Neural cell (in vitro differentiated cells): ENCODE data around the gene SHMT2. TPM values are rescaled to one million over a fixed set of nuclear protein-coding genes. Genes with fewer than 3 reads are reported as not detected.

Experiments used
- H2AFZ ChIP-seq: fragments of 200-600, 300-800 bp; sonication (generic), shearing (Covaris generic); 2 replicates; pipeline ENCODE4 v1.6.0; 2014; ENCODE audit warnings: low read depth, mild to moderate bottlenecking, antibody characterized with exemption, low read length, moderate library complexity
- H3F3A ChIP-seq: fragments of 200-600 bp; shearing (Covaris generic); 2 replicates; pipeline ENCODE4 v1.6.1; 2016; ENCODE audit warnings: mild to moderate bottlenecking, moderate library complexity, mixed read lengths, antibody characterized with exemption, low read length; ENCODE audit not compliant: insufficient read depth, poor library complexity, severe bottlenecking
- H3K27ac ChIP-seq: fragments of 200-600, 300-800 bp; sonication (generic), shearing (Covaris generic); 2 replicates; pipeline ENCODE4 v1.5.1; 2014; ENCODE audit warnings: mild to moderate bottlenecking, low read length, moderate library complexity
- H3K27me3 ChIP-seq: fragments of 300-800, 200-600 bp; sonication (generic), shearing (Covaris generic); 2 replicates; pipeline ENCODE4 v1.6.0; 2014; ENCODE audit warnings: mild to moderate bottlenecking, low read depth, low read length, moderate library complexity; ENCODE audit not compliant: insufficient read depth
- H3K36me3 ChIP-seq: fragments of 300-800, 200-600 bp; sonication (generic), shearing (Covaris generic); 2 replicates; pipeline ENCODE4 v1.5.1; 2014; ENCODE audit warnings: mild to moderate bottlenecking, antibody characterized with exemption, low read length, moderate library complexity; ENCODE audit not compliant: insufficient read depth
- H3K4me2 ChIP-seq: fragments of 300-800, 200-600 bp; sonication (generic), shearing (Covaris generic); 2 replicates; pipeline ENCODE4 v1.6.0; 2014; ENCODE audit warnings: mild to moderate bottlenecking, low read length
- H3K4me3 ChIP-seq: fragments of 300-800, 200-600 bp; sonication (generic), shearing (Covaris generic); 2 replicates; pipeline ENCODE4 v1.5.1; 2014; ENCODE audit warnings: mild to moderate bottlenecking, low read length, moderate library complexity
- H3K79me2 ChIP-seq: fragments of 200-600 bp; shearing (Covaris generic); replicated peaks from 2 replicates; pipeline ENCODE4 v1.6.0; 2014; ENCODE audit warnings: mild to moderate bottlenecking, low read length, moderate library complexity; ENCODE audit not compliant: insufficient read depth
- H3K9ac ChIP-seq: fragments of 300-800, 200-600 bp; sonication (generic), shearing (Covaris generic); 2 replicates; pipeline ENCODE4 v1.6.1; 2016; ENCODE audit warnings: mild to moderate bottlenecking, low read length, mixed read lengths
- H3K9me2 ChIP-seq: fragments of 200-600 bp; shearing (Covaris generic); 2 replicates; pipeline ENCODE4 v1.6.1; 2016; ENCODE audit warnings: mild to moderate bottlenecking, low read length, mixed read lengths; ENCODE audit not compliant: insufficient read depth
- H3K9me3 ChIP-seq: fragments of 200-600, 300-800 bp; sonication (generic), shearing (Covaris generic); 2 replicates; pipeline ENCODE4 v1.6.1; 2016; ENCODE audit warnings: mild to moderate bottlenecking, mixed run types, low read length, moderate library complexity, mixed read lengths
- H4K20me1 ChIP-seq: fragments of 200-600 bp; shearing (Covaris generic); 2 replicates; pipeline ENCODE4 v1.6.1; 2016; ENCODE audit warnings: mild to moderate bottlenecking, mixed run types; ENCODE audit not compliant: insufficient read depth
- EP300 ChIP-seq: fragments of 450-650 bp; conservative IDR thresholded peaks from 2 replicates; pipeline ENCODE4 v1.6.1; 2014; ENCODE audit warnings: antibody characterized with exemption, mild to moderate bottlenecking, moderate library complexity; ENCODE audit not compliant: poor library complexity, severe bottlenecking
- MXI1 ChIP-seq: fragments of 450-650 bp; conservative IDR thresholded peaks from 2 replicates; pipeline ENCODE4 v1.6.1; 2014; ENCODE audit warnings: antibody characterized with exemption, mild to moderate bottlenecking; ENCODE audit not compliant: poor library complexity, severe bottlenecking
- POLR2AphosphoS5 ChIP-seq: IDR thresholded peaks from 2 replicates; pipeline ENCODE4 v1.6.1; 2012
- RAD21 ChIP-seq: fragments of 450-650 bp; conservative IDR thresholded peaks from 2 replicates; pipeline ENCODE4 v1.6.1; 2014; ENCODE audit warnings: antibody characterized with exemption, mild to moderate bottlenecking, moderate library complexity
- SMC3 ChIP-seq: fragments of 450-650 bp; conservative IDR thresholded peaks from 2 replicates; pipeline ENCODE4 v1.6.1; 2014; ENCODE audit warnings: antibody characterized with exemption, mild to moderate bottlenecking, moderate library complexity; ENCODE audit not compliant: poor library complexity
- polyA plus RNA-seq: library from polyadenylated mRNA; depleted of rRNA; stranded (reverse); fragments of >200 nt; gene quantifications from 2 replicates; pipeline ENCODE4 v1.2.3, GENCODE V29; 2014
- TF ChIP-seq, protein P1 (sequence below): fragments of 450-650 bp; IDR thresholded peaks from 2 replicates; pipeline ENCODE4 v1.5.1; 2014; ENCODE audit warnings: antibody characterized with exemption, mild to moderate bottlenecking, moderate library complexity; ENCODE audit not compliant: poor library complexity, severe bottlenecking
- TF ChIP-seq, protein P2 (sequence below): IDR thresholded peaks from 2 replicates; pipeline ENCODE4 v1.6.1; 2012; ENCODE audit warnings: borderline replicate concordance

SHMT2 gene
- polyA plus RNA-seq, 1 donor from 2014 or later: 38.2 TPM

DNA sequence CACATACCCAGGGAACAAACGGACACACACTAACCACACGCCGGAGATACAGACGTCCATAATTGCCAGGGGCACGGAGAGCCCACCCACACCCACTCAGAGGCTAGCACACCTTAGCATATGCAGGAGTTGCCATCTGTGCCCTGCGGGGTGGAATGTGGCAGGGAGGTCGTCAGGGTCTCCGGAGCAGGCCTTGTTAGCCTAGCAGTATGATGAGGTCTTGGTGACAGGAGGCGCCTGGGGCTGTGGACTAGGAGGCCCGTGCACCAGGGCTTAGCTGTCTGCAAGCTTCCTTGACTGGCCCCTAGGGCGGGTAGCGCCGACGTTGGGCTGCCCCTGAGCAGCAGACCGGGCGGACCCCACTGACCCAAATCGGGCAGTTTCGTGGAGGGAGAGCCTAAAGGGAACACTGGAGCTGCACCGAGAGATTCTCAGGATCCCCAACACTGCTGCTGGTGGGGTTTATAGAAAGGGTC is 11.5 kb downstream of the SHMT2 start:
- Histone ChIP-seq H4K20me1 (no peaks in the 10 kb centered on the region), H3K9ac (peak overlapping the region; percentile 98), H3K27ac (peak overlapping the region; percentile 92), H3K79me2 (no peaks in the 10 kb centered on the region), H3K4me2 (peak overlapping the region; percentile 79), H2AFZ (peak overlapping the region; percentile 21), H3F3A (no peaks in the 10 kb centered on the region), H3K4me3 (peak overlapping the region; percentile 79), H3K27me3 (peaks cover 72% of the 10 kb centered on the region), H3K9me3 (no peaks in the 10 kb centered on the region), H3K36me3 (no peaks in the 10 kb centered on the region), H3K9me2 (no peaks in the 10 kb centered on the region)
- TF ChIP-seq, protein P1, sequence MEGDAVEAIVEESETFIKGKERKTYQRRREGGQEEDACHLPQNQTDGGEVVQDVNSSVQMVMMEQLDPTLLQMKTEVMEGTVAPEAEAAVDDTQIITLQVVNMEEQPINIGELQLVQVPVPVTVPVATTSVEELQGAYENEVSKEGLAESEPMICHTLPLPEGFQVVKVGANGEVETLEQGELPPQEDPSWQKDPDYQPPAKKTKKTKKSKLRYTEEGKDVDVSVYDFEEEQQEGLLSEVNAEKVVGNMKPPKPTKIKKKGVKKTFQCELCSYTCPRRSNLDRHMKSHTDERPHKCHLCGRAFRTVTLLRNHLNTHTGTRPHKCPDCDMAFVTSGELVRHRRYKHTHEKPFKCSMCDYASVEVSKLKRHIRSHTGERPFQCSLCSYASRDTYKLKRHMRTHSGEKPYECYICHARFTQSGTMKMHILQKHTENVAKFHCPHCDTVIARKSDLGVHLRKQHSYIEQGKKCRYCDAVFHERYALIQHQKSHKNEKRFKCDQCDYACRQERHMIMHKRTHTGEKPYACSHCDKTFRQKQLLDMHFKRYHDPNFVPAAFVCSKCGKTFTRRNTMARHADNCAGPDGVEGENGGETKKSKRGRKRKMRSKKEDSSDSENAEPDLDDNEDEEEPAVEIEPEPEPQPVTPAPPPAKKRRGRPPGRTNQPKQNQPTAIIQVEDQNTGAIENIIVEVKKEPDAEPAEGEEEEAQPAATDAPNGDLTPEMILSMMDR: no peak
- TF ChIP-seq SMC3 (no peak), MXI1 (no peak)
- TF ChIP-seq, protein P2, sequence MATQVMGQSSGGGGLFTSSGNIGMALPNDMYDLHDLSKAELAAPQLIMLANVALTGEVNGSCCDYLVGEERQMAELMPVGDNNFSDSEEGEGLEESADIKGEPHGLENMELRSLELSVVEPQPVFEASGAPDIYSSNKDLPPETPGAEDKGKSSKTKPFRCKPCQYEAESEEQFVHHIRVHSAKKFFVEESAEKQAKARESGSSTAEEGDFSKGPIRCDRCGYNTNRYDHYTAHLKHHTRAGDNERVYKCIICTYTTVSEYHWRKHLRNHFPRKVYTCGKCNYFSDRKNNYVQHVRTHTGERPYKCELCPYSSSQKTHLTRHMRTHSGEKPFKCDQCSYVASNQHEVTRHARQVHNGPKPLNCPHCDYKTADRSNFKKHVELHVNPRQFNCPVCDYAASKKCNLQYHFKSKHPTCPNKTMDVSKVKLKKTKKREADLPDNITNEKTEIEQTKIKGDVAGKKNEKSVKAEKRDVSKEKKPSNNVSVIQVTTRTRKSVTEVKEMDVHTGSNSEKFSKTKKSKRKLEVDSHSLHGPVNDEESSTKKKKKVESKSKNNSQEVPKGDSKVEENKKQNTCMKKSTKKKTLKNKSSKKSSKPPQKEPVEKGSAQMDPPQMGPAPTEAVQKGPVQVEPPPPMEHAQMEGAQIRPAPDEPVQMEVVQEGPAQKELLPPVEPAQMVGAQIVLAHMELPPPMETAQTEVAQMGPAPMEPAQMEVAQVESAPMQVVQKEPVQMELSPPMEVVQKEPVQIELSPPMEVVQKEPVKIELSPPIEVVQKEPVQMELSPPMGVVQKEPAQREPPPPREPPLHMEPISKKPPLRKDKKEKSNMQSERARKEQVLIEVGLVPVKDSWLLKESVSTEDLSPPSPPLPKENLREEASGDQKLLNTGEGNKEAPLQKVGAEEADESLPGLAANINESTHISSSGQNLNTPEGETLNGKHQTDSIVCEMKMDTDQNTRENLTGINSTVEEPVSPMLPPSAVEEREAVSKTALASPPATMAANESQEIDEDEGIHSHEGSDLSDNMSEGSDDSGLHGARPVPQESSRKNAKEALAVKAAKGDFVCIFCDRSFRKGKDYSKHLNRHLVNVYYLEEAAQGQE: no peak

DNA sequence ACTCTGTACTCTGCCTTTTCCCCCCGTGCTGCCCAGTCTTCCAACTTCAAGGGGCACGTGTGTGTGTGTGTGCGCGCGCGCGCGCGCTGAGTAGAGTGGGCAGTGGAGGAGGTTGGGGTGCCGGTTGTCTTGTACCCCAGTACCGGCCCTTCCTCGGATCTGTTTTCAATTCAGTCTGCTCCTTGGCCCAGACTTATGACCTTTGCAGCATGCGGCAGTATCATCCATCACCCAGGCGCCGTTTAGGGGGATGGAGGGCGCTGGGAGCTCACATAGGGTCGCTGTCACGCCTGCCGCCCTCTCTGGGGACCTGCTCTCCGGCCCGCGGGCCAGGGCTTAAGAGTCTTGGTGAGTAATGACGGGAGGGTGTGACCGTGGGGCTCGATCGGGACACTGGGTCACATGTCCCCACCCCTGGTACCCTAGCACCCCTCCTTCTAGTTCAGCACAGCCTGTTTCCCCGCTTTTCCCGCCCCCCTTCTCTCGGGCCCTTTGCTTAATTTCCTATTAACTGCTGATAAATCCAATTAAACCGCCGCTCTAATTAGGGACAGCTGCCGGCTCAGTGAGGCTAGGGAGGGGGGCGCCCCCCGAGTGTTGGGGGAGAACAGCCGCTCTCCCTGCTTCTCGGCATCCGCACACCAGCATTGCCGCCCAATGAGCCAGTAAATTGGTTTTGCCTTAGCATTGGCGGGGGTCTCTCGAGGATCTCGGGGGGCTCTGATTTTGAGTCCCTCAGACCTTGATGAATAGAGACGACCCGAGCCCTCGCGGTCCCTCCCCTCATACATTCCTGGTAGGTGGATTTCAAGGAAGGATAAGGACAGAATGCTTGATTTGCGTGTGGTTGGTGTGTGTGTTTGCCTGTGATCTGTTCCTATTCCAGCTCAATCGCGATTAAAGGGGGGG is 12.1 kb downstream of the SHMT2 start:
- Histone ChIP-seq H3K4me3 (peak overlapping the region; percentile 79), H2AFZ (no peak overlapping the region), H3K4me2 (peak overlapping the region; percentile 65), H3K27me3 (peaks cover 65% of the 10 kb centered on the region), H3F3A (no peaks in the 10 kb centered on the region), H4K20me1 (no peaks in the 10 kb centered on the region), H3K27ac (peak overlapping the region; percentile 5), H3K36me3 (no peaks in the 10 kb centered on the region), H3K79me2 (no peaks in the 10 kb centered on the region), H3K9me3 (no peaks in the 10 kb centered on the region), H3K9me2 (no peaks in the 10 kb centered on the region), H3K9ac (peak overlapping the region; percentile 98)
- TF ChIP-seq, protein P2: no peak
- TF ChIP-seq EP300 (no peak), POLR2AphosphoS5 (no peak), SMC3 (no peak), RAD21 (no peak)
- TF ChIP-seq, protein P1: no peak
